Measurements from ENCODE around the gene ZFP69. TPM values are rescaled to one million over a fixed set of nuclear protein-coding genes. Genes with fewer than 3 reads are reported as not detected.

Gene ZFP69
- 1 to 10 TPM; 1.7 to 3.4 (median 2.5) TPM for total RNA-seq

DNA sequence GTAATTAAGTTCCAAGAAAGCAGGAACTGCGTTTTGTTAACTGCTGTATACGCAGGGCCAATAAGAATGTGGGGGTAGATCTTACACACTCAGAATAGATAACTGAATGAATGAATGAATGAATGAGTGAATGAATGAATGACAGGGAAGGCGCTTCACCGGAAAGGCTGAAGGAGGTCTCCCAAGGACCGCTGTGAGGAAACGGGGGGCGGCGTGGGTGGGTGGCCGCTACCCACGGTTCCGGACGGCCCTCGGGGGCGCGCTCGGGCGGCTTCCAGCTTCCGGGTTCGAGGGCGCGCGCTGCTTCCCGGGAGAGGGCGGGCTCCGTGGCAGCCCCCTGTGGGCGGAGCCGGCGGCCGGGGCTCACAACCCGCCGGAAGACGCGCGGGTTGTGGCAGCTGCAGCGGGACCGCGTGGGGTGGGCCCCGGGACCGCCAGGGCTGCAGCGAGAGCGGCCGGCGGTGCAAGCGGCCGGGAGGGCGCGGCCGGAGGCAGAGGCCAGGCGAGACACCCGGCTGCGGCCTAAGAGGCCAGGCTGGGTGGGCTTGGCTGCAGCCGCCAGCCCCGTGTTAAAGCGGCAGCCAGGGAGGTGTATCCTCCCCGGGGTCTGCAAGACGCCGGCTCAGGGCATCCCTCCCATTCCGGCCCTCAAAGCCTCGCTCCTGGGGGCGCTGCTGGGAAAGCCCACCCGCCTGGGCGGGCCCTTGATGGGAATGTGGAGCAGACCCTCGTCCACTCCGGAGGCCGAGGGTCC is at the start of gene ZFP69:
TSS of gene ZFP69 (plus strand) at position 367 of the 754 bp plus-strand sequence. CDS start 2,072 bp downstream, outside the sequence.
- TF ChIP-seq, protein P1, sequence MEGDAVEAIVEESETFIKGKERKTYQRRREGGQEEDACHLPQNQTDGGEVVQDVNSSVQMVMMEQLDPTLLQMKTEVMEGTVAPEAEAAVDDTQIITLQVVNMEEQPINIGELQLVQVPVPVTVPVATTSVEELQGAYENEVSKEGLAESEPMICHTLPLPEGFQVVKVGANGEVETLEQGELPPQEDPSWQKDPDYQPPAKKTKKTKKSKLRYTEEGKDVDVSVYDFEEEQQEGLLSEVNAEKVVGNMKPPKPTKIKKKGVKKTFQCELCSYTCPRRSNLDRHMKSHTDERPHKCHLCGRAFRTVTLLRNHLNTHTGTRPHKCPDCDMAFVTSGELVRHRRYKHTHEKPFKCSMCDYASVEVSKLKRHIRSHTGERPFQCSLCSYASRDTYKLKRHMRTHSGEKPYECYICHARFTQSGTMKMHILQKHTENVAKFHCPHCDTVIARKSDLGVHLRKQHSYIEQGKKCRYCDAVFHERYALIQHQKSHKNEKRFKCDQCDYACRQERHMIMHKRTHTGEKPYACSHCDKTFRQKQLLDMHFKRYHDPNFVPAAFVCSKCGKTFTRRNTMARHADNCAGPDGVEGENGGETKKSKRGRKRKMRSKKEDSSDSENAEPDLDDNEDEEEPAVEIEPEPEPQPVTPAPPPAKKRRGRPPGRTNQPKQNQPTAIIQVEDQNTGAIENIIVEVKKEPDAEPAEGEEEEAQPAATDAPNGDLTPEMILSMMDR (IDR thresholded peaks at IDR 0.05; ENCODE audit: low read depth): no peak

GRCh38 chr1:40431385-40431784 is 45.7 kb upstream of the ZFP69 start:
- TF ChIP-seq, protein P1 (IDR thresholded peaks at IDR 0.05; ENCODE audit: low read depth): no peak

GRCh38 chr1:40432644-40433390 is 44.3 kb upstream of the ZFP69 start:
- TF ChIP-seq, protein P1 (IDR thresholded peaks at IDR 0.05; ENCODE audit: low read depth): no peak

- TF ChIP-seq, protein P1 (IDR thresholded peaks at IDR 0.05; ENCODE audit: low read depth): no peak
Measured at GRCh38 chr1:40435471-40435870, 41.6 kb upstream of the ZFP69 start.

DNA sequence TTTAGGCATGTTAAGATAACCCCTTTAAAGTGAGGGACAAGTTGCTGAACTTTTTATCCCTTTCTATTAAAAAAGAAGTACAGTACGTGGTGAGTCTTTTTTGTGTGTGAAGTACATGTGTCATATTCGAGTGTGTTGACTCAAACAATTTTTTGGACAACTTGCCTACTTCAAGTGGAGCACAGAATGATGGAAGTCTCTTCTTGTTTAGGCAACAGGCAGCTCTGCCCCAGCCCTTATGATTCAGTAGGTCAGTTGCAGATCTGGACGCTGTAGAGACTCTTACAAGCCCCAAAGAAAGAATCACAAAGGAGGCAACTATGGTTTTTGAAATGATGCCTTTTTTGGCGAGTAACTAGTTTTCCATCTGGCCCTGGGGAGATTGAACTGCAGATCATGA is 41.2 kb upstream of the ZFP69 start:
- TF ChIP-seq, protein P1 (IDR thresholded peaks at IDR 0.05; ENCODE audit: low read depth): no peak

- TF ChIP-seq, protein P1 (IDR thresholded peaks at IDR 0.05; ENCODE audit: low read depth): no peak
Measured at GRCh38 chr1:40438391-40439015, 38.6 kb upstream of the ZFP69 start.

- TF ChIP-seq, protein P1 (IDR thresholded peaks at IDR 0.05; ENCODE audit: low read depth): no peak
Measured at GRCh38 chr1:40439247-40439646, 37.8 kb upstream of the ZFP69 start.

Data from subcutaneous adipose tissue (tissue), 4 donors.